Naive thymus-derived CD4-positive, alpha-beta T cell (primary cell): ENCODE measurements around the gene GTPBP2. TPM values are rescaled to one million over a fixed set of nuclear protein-coding genes. Genes with fewer than 3 reads are reported as not detected.
A peak's percentile ranks its signal among the peaks of the same experiment; 100 is the strongest.

Experiments
- ATAC-seq: fragments of 150-1000 bp; cut with Tn5 transposase; 2 replicates; pipeline ENCODE4 v1.10.0; 2021; ENCODE audit warnings: mild to moderate bottlenecking, moderate library complexity
- CTCF ChIA-PET: fragments of 350-600 bp; sonication (Branson Sonifier 250); formaldehyde crosslinking; loops from one replicate; lab custom pipeline; 2021; ENCODE audit warnings: antibody characterized with exemption; lab: Charles Lee
- POLR2A ChIA-PET: fragments of 350-600 bp; sonication (Branson Sonifier 250); formaldehyde crosslinking; loops from one replicate; lab custom pipeline; 2021; ENCODE audit warnings: antibody characterized with exemption, inconsistent platforms; lab: Charles Lee
- DNase-seq, 9 donors: peaks; one replicate each; pipeline versions ENCODE4 v3.0.0 to v3.0.0-alpha.2; 2020 to 2022; ENCODE audit warnings: mixed read lengths in 1 of 9
- H3K27ac ChIP-seq: one replicate; pipeline ENCODE4 v1.7.0; 2013; ENCODE audit warnings: mild to moderate bottlenecking, low read depth, low read length, moderate library complexity
- H3K27me3 ChIP-seq, 2 donors: one replicate each; pipeline ENCODE4 v1.7.0; 2013; ENCODE audit warnings: low read length in 2 of 2, mild to moderate bottlenecking in 2 of 2, moderate library complexity in 2 of 2; ENCODE audit not compliant: control insufficient read depth in 2 of 2, insufficient read depth in 2 of 2
- H3K36me3 ChIP-seq, 3 experiments: 1 replicate in 2 of 3; 2 replicates in 1 of 3; pipeline ENCODE4 v1.7.0; 2013; ENCODE audit warnings: low read length in 3 of 3, mild to moderate bottlenecking in 3 of 3, moderate library complexity in 1 of 3; ENCODE audit not compliant: insufficient read depth in 3 of 3, control insufficient read depth in 2 of 3
- H3K4me1 ChIP-seq, 2 donors: one replicate each; pipeline ENCODE4 v1.7.0; 2013; ENCODE audit warnings: low read length in 2 of 2, mild to moderate bottlenecking in 2 of 2, moderate library complexity in 1 of 2; ENCODE audit not compliant: control insufficient read depth in 2 of 2, insufficient read depth in 2 of 2
- H3K4me3 ChIP-seq: 2 replicates; pipeline ENCODE4 v1.7.0; 2013; ENCODE audit warnings: mild to moderate bottlenecking, low read length
- H3K9me3 ChIP-seq, 3 experiments: 1 replicate in 2 of 3; 2 replicates in 1 of 3; pipeline ENCODE4 v1.7.0; 2013; ENCODE audit warnings: low read length in 3 of 3; ENCODE audit not compliant: control insufficient read depth in 2 of 3
- H3K27ac Mint-ChIP-seq, 9 donors: one replicate each; pipeline ENCODE4 v1.8.0; 2020 to 2022; ENCODE audit warnings: mixed read lengths in 9 of 9, mild to moderate bottlenecking in 8 of 9, moderate library complexity in 5 of 9, inconsistent platforms in 2 of 9
- H3K27me3 Mint-ChIP-seq, 5 donors: one replicate each; pipeline ENCODE4 v1.8.0; 2021 to 2022; ENCODE audit warnings: mixed read lengths in 5 of 5, mild to moderate bottlenecking in 1 of 5
- H3K36me3 Mint-ChIP-seq, 5 donors: one replicate each; pipeline ENCODE4 v1.8.0; 2020 to 2022; ENCODE audit warnings: mixed read lengths in 5 of 5, mild to moderate bottlenecking in 3 of 5, inconsistent platforms in 1 of 5
- H3K4me1 Mint-ChIP-seq, 7 donors: one replicate each; pipeline ENCODE4 v1.8.0; 2020 to 2022; ENCODE audit warnings: mixed read lengths in 7 of 7, mild to moderate bottlenecking in 3 of 7, inconsistent platforms in 1 of 7
- H3K4me3 Mint-ChIP-seq, 10 donors: one replicate each; pipeline ENCODE4 v1.8.0; 2020 to 2022; ENCODE audit warnings: mild to moderate bottlenecking in 10 of 10, mixed read lengths in 10 of 10, moderate library complexity in 6 of 10, inconsistent platforms in 2 of 10
- H3K9me3 Mint-ChIP-seq, 11 donors: one replicate each; pipeline ENCODE4 v1.8.0; 2020 to 2022; ENCODE audit warnings: mixed read lengths in 11 of 11, mild to moderate bottlenecking in 4 of 11, inconsistent platforms in 1 of 11, moderate library complexity in 1 of 11
- intact Hi-C, 2 donors: fragments of 100-400 bp; cut with micrococcal nuclease; formaldehyde crosslinking; loops; one replicate each; pipeline ENCODE4 v1.15.1; 2023
- polyA plus RNA-seq, 2 donors: library from polyadenylated mRNA; unstranded; fragments of 300-500 nt; fragmentation: Illumina TruSeq; gene quantifications; one replicate each; pipeline ENCODE4 v1.2.3, GENCODE V29; 2021
- total RNA-seq, 6 experiments: library from RNA in 5 of 6; stranded (reverse) in 5 of 6; gene quantifications; 1 replicate in 5 of 6; 2 replicates in 1 of 6; pipeline ENCODE4 v1.2.3 and lab custom pipeline; 2021 to 2026

The GTPBP2 gene
- total and polyA plus RNA-seq, 7 experiments from 2014 or later: 3.2 to 94.7 (median 68.6) TPM

GRCh38 chr6:43609402-43609801, 19.7 kb downstream of the GTPBP2 start:
- H3K4me1 Mint-ChIP-seq: peaks cover 0 to 10% (median 5%) of the 10 kb centered on the region in 7 donors
- intact Hi-C loops: loop anchor here (2.0 to 5.0 kb wide), 4 partner anchors 19 to 148 kb away; partner anchors contain the start of genes GTPBP2 (in 2 of the 2) and RSPH9 (in 1 of the 2)
- DNase-seq (no peak), ATAC-seq (no peak)
- Histone ChIP-seq H3K9me3 (no peaks in the 10 kb centered on the region), H3K36me3 (peaks cover 20 to 42% (median 20%) of the 10 kb centered on the region in 3 experiments), H3K4me3 (no peak overlapping the region), H3K27me3 (no peaks in the 10 kb centered on the region), H3K4me1 (no peaks in the 10 kb centered on the region), H3K27ac (no peak overlapping the region)
- H3K27me3 Mint-ChIP-seq: no peaks in the 10 kb centered on the region
- H3K36me3 Mint-ChIP-seq: peaks cover 8 to 19% (median 17%) of the 10 kb centered on the region in 5 donors
- no peak overlapping the region for H3K4me3 Mint-ChIP-seq
- H3K27ac Mint-ChIP-seq: peak overlapping the region in 1 of 9 donors; percentile 21
- ChIA-PET CTCF (interaction anchor here (0.7 to 1.7 kb wide), 3 partner anchors 15 to 471 kb away, joined by 3 to 7 read pairs (median 3); no protein-coding TSS in a partner anchor), POLR2A (interaction anchor here (1.0 to 2.0 kb wide), 3 partner anchors 27 to 361 kb away, joined by 3 to 5 read pairs (median 3); partner anchors contain the start of genes MAD2L1BP, POLH and XPO5)
- H3K9me3 Mint-ChIP-seq: no peaks in the 10 kb centered on the region

GRCh38 chr6:43608807-43609206, 20.3 kb downstream of the GTPBP2 start:
- Mint-ChIP-seq H3K27ac (peak overlapping the region in 6 of 9 donors; percentile 6 to 65 (median 22)), H3K36me3 (peaks cover 9 to 20% (median 16%) of the 10 kb centered on the region in 5 donors), H3K4me1 (peaks cover 0 to 10% (median 5%) of the 10 kb centered on the region in 7 donors), H3K9me3 (no peaks in the 10 kb centered on the region), H3K4me3 (no peak overlapping the region), H3K27me3 (no peaks in the 10 kb centered on the region)
- Histone ChIP-seq H3K9me3 (no peaks in the 10 kb centered on the region), H3K4me1 (no peaks in the 10 kb centered on the region), H3K27me3 (no peaks in the 10 kb centered on the region), H3K27ac (no peak overlapping the region), H3K36me3 (peaks cover 15 to 42% (median 18%) of the 10 kb centered on the region in 3 experiments), H3K4me3 (no peak overlapping the region)
- ChIA-PET POLR2A (interaction anchor here (1.0 to 1.3 kb wide), 5 partner anchors 14 to 361 kb away, joined by 3 to 4 read pairs (median 3); partner anchors contain the start of genes MAD2L1BP, POLH and XPO5), CTCF (interaction anchor here (0.6 to 1.7 kb wide), 8 partner anchors 12 to 1041 kb away, joined by 3 to 7 read pairs (median 4); no protein-coding TSS in a partner anchor)
- DNase-seq (no peak), ATAC-seq (no peak)
- intact Hi-C loops: loop anchor here (1.0 to 5.0 kb wide), 7 partner anchors 20 to 470 kb away; partner anchors contain the start of genes GTPBP2 (in 2 of the 2), MAD2L1BP (in 1 of the 2) and RSPH9 (in 1 of the 2)

GRCh38 chr6:43608310-43608763, 20.7 kb downstream of the GTPBP2 start:
- H3K27me3 Mint-ChIP-seq: no peaks in the 10 kb centered on the region
- ChIA-PET CTCF (interaction anchor here (0.6 to 1.7 kb wide), 9 partner anchors 11 to 1040 kb away, joined by 3 to 7 read pairs (median 4); no protein-coding TSS in a partner anchor), POLR2A (interaction anchor here (1.0 to 1.3 kb wide), 5 partner anchors 13 to 360 kb away, joined by 3 to 4 read pairs (median 3); partner anchors contain the start of genes MAD2L1BP, POLH and XPO5)
- no peaks in the 10 kb centered on the region for H3K9me3 Mint-ChIP-seq
- Histone ChIP-seq H3K9me3 (no peaks in the 10 kb centered on the region), H3K27ac (no peak overlapping the region), H3K27me3 (no peaks in the 10 kb centered on the region), H3K36me3 (peaks cover 10 to 41% (median 13%) of the 10 kb centered on the region in 3 experiments), H3K4me1 (no peaks in the 10 kb centered on the region), H3K4me3 (no peak overlapping the region)
- peaks cover 7 to 21% (median 11%) of the 10 kb centered on the region in 5 donors for H3K36me3 Mint-ChIP-seq
- peaks cover 0 to 10% (median 5%) of the 10 kb centered on the region in 7 donors for H3K4me1 Mint-ChIP-seq
- intact Hi-C loops: loop anchor here (1.0 to 5.0 kb wide), 7 partner anchors 20 to 471 kb away; partner anchors contain the start of genes GTPBP2 (in 2 of the 2), MAD2L1BP (in 1 of the 2) and RSPH9 (in 1 of the 2)
- DNase-seq (peak in 8 of 9 donors; percentile 12 to 49 (median 43)), ATAC-seq (peak; percentile 57)
- peak overlapping the region in 4 of 9 donors; percentile 0 to 16 (median 4) for H3K27ac Mint-ChIP-seq
- H3K4me3 Mint-ChIP-seq: no peak overlapping the region

GRCh38 chr6:43606019-43606418, 23.0 kb downstream of the GTPBP2 start:
- no peaks in the 10 kb centered on the region for H3K27me3 ChIP-seq
- no peaks in the 10 kb centered on the region for H3K27me3 Mint-ChIP-seq
- peaks cover 2 to 40% (median 11%) of the 10 kb centered on the region in 3 experiments for H3K36me3 ChIP-seq
- ATAC-seq (no peak), DNase-seq (no peak)
- H3K4me1 Mint-ChIP-seq: peaks cover 0 to 14% (median 5%) of the 10 kb centered on the region in 7 donors
- ChIA-PET POLR2A (interaction anchor here (0.6 kb wide), 1 partner anchor 238 kb away, joined by 3 read pairs; no protein-coding TSS in a partner anchor), CTCF (interaction anchor here (0.6 to 0.7 kb wide), 2 partner anchors 17 to 33 kb away, joined by 3 read pairs; no protein-coding TSS in a partner anchor)
- H3K36me3 Mint-ChIP-seq: peaks cover 12 to 28% (median 16%) of the 10 kb centered on the region in 5 donors
- H3K27ac ChIP-seq: no peak overlapping the region
- no peaks in the 10 kb centered on the region for H3K4me1 ChIP-seq
- no peaks in the 10 kb centered on the region for H3K9me3 ChIP-seq
- no peak overlapping the region for H3K27ac Mint-ChIP-seq
- H3K4me3 ChIP-seq: no peak overlapping the region
- no peak overlapping the region for H3K4me3 Mint-ChIP-seq
- intact Hi-C loops: loop anchor here in 1 of 2 donors (5.0 kb wide), 1 partner anchor 151 kb away; no protein-coding TSS in a partner anchor
- H3K9me3 Mint-ChIP-seq: no peaks in the 10 kb centered on the region

GRCh38 chr6:43604174-43604573, 24.9 kb downstream of the GTPBP2 start:
- peaks cover 0 to 40% (median 5%) of the 10 kb centered on the region in 3 experiments for H3K36me3 ChIP-seq
- no peaks in the 10 kb centered on the region for H3K9me3 ChIP-seq
- ATAC-seq (no peak), DNase-seq (no peak)
- no peaks in the 10 kb centered on the region for H3K4me1 ChIP-seq
- H3K27ac ChIP-seq: no peak overlapping the region
- H3K27ac Mint-ChIP-seq: peak overlapping the region in 1 of 9 donors; percentile 36
- no peak overlapping the region for H3K4me3 Mint-ChIP-seq
- H3K4me1 Mint-ChIP-seq: peaks cover 0 to 14% (median 5%) of the 10 kb centered on the region in 7 donors
- H3K27me3 Mint-ChIP-seq: no peaks in the 10 kb centered on the region
- H3K4me3 ChIP-seq: no peak overlapping the region
- ChIA-PET POLR2A (interaction anchor here (0.9 kb wide), 1 partner anchor 25 kb away, joined by 3 read pairs; the partner anchor contains the start of gene GTPBP2), CTCF (no interaction called here)
- peaks cover 8 to 31% (median 21%) of the 10 kb centered on the region in 5 donors for H3K36me3 Mint-ChIP-seq
- H3K27me3 ChIP-seq: no peaks in the 10 kb centered on the region
- intact Hi-C loops: no loop called here
- no peaks in the 10 kb centered on the region for H3K9me3 Mint-ChIP-seq

GRCh38 chr6:43600595-43600994, 28.5 kb downstream of the GTPBP2 start:
- Histone ChIP-seq H3K4me3 (no peak overlapping the region), H3K9me3 (no peaks in the 10 kb centered on the region), H3K4me1 (no peaks in the 10 kb centered on the region), H3K27ac (no peak overlapping the region), H3K36me3 (peaks cover 0 to 37% (median 5%) of the 10 kb centered on the region in 3 experiments), H3K27me3 (no peaks in the 10 kb centered on the region)
- Mint-ChIP-seq H3K27ac (no peak overlapping the region), H3K9me3 (no peaks in the 10 kb centered on the region), H3K4me3 (no peak overlapping the region), H3K27me3 (no peaks in the 10 kb centered on the region), H3K4me1 (peaks cover 0 to 7% (median 0%) of the 10 kb centered on the region in 7 donors), H3K36me3 (peaks cover 8 to 39% (median 16%) of the 10 kb centered on the region in 5 donors)
- intact Hi-C loops: no loop called here
- ATAC-seq (no peak), DNase-seq (no peak)
- ChIA-PET POLR2A (interaction anchor here (0.6 kb wide), 1 partner anchor 135 kb away, joined by 3 read pairs; no protein-coding TSS in a partner anchor), CTCF (interaction anchor here (0.7 kb wide), 1 partner anchor 490 kb away, joined by 3 read pairs; no protein-coding TSS in a partner anchor)
